HCT116 (cell line): Measurements from ENCODE around the gene NAXE.

ENCODE experiments used
- CEBPB ChIP-seq: IDR thresholded peaks from 2 replicates; pipeline ENCODE4 v1.6.1; 2012; ENCODE audit warnings: low read depth
- CTCF ChIP-seq, 3 experiments: fragments of 200-600 bp in 1 of 3; sonication (generic) in 1 of 3; IDR thresholded peaks in 2 of 3; conservative IDR thresholded peaks in 1 of 3; 2 replicates each; pipeline ENCODE4 v1.5.1; 2012 to 2017; ENCODE audit warnings: low read depth in 2 of 3, low read length in 2 of 3, antibody characterized with exemption in 1 of 3, borderline replicate concordance in 1 of 3, control low read depth in 1 of 3, mild to moderate bottlenecking in 1 of 3, mixed read lengths in 1 of 3, mixed run types in 1 of 3, moderate library complexity in 1 of 3; ENCODE audit not compliant: insufficient read depth in 1 of 3
- EZH2 ChIP-seq: fragments of 200-600 bp; sonication (generic); IDR thresholded peaks from 2 replicates; pipeline ENCODE4 v1.6.1; 2017; ENCODE audit warnings: antibody characterized with exemption, mixed run types
- POLR2AphosphoS5 ChIP-seq: IDR thresholded peaks from 2 replicates; pipeline ENCODE4 v1.6.1; 2011; ENCODE audit warnings: mild to moderate bottlenecking, low read depth, low read length, moderate library complexity
- REST ChIP-seq: IDR thresholded peaks from 2 replicates; pipeline ENCODE4 v1.6.1; 2012; ENCODE audit warnings: low read depth
- ZBTB33 ChIP-seq: IDR thresholded peaks from 2 replicates; pipeline ENCODE4 v1.6.1; 2011; ENCODE audit warnings: mild to moderate bottlenecking, low read length, moderate library complexity; ENCODE audit not compliant: insufficient replicate concordance; ENCODE audit errors: extremely low read depth

- no peak for TF ChIP-seq REST
- TF ChIP-seq CEBPB, result no peak
- TF ChIP-seq ZBTB33, result no peak
- no peak for TF ChIP-seq POLR2AphosphoS5
- TF ChIP-seq CTCF (IDR thresholded peaks at IDR 0.05 in 2 of 3, conservative IDR thresholded peaks at IDR 0.05 in 1 of 3; ENCODE audit: borderline replicate concordance in 1 of 3, insufficient read depth in 1 of 3, low read depth in 2 of 3, low read length in 2 of 3), result no peak
- no peak for TF ChIP-seq EZH2
These were observed 470 bp upstream of the NAXE start for GRCh38 chr1:156591181-156591431.
